Testis (tissue), 3 donors: ENCODE data around the gene GNGT1. TPM values are rescaled to one million over a fixed set of nuclear protein-coding genes. Genes with fewer than 3 reads are reported as not detected.

Source experiments
- DNase-seq: peaks from one replicate; pipeline ENCODE4 v3.0.0-alpha.2; 2019
- H3K27ac ChIP-seq, 2 donors: fragments of 200-600 bp; sonication (generic); one replicate each; pipeline ENCODE4 v1.5.1; 2019
- H3K27me3 ChIP-seq: fragments of 200-600 bp; sonication (generic); one replicate; pipeline ENCODE4 v1.5.1; 2019
- H3K36me3 ChIP-seq: fragments of 200-600 bp; sonication (generic); one replicate; pipeline ENCODE4 v1.5.1; 2017; ENCODE audit warnings: low read depth; ENCODE audit errors: missing control alignments
- H3K4me1 ChIP-seq: fragments of 200-600 bp; sonication (generic); one replicate; pipeline ENCODE4 v1.5.1; 2019
- H3K4me3 ChIP-seq, 2 donors: fragments of 200-600 bp; sonication (generic); one replicate each; pipeline ENCODE4 v1.5.1; 2017 to 2019
- H3K9me3 ChIP-seq: fragments of 200-600 bp; sonication (generic); one replicate; pipeline ENCODE4 v1.5.1; 2017
- POLR2A ChIP-seq: fragments of 450-650 bp; IDR thresholded peaks from one replicate; pipeline ENCODE4 v1.6.1; 2017; ENCODE audit warnings: antibody characterized with exemption, mild to moderate bottlenecking, moderate library complexity
- WGBS, 2 donors: methylation state at CpG; one replicate each; pipeline ENCODE4 v1.1.5; 2018; 5-methylcytosine and 5-hydroxymethylcytosine counted together
- intact Hi-C: fragments of 100-400 bp; cut with DNase I; formaldehyde crosslinking; loops from one replicate; pipeline ENCODE4 v1.15.1; 2023; ENCODE audit warnings: low total_unique reads
- polyA plus RNA-seq: library from polyadenylated mRNA; stranded (reverse); fragments of 350-450 nt; fragmentation: Illumina TruSeq; extraction: RNeasy Lipid Tissue Mini Kit (QIAGEN cat#74804); gene quantifications from one replicate; pipeline ENCODE4 v1.2.3, GENCODE V29; 2014; ENCODE audit warnings: low read depth, low replicate concordance; ENCODE audit not compliant: insufficient read depth
- small RNA-seq, 2 donors: library from RNA; depleted of rRNA; stranded (forward); fragments of <200 nt; gene quantifications; one replicate each; pipeline ENCODE3, GENCODE V24; 2016
- total RNA-seq, 2 donors: library from RNA; depleted of rRNA; stranded (reverse); fragments of >200 nt; gene quantifications; one replicate each; pipeline ENCODE4 v1.2.3, GENCODE V29; 2016
- TF ChIP-seq, protein P1 (sequence below), 3 experiments: fragments of 450-650 bp in 2 of 3; fragments of 200-600 bp in 1 of 3; sonication (generic) in 1 of 3; IDR thresholded peaks; one replicate each; pipeline ENCODE4 v1.5.1; 2016 to 2019; ENCODE audit warnings: antibody characterized with exemption in 3 of 3, mild to moderate bottlenecking in 2 of 3, moderate library complexity in 1 of 3

The GNGT1 gene
- total and polyA plus RNA-seq, 3 donors from 2014 or later, result not detected

DNA sequence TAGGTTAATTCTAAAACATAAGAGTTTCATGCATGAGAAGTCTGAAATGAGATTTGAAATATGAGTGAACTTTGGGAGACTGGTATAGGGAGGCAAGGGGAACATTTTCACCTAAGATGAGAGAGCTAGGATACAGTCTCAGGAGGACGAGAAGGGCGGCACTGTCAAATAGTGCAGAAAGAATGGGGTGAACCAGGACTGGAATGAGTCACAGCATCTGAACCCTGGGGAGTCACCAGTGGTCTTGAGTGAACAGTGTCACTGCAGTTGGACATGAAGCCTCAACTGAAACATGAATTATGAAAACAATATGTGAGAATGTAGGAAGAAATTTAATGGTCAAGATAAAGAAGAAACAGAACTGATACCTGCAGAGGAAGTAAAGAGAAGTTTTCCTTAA is 48.9 kb downstream of the GNGT1 start:
- no peak overlapping the region for H3K4me3 ChIP-seq
- TF ChIP-seq, protein P1, sequence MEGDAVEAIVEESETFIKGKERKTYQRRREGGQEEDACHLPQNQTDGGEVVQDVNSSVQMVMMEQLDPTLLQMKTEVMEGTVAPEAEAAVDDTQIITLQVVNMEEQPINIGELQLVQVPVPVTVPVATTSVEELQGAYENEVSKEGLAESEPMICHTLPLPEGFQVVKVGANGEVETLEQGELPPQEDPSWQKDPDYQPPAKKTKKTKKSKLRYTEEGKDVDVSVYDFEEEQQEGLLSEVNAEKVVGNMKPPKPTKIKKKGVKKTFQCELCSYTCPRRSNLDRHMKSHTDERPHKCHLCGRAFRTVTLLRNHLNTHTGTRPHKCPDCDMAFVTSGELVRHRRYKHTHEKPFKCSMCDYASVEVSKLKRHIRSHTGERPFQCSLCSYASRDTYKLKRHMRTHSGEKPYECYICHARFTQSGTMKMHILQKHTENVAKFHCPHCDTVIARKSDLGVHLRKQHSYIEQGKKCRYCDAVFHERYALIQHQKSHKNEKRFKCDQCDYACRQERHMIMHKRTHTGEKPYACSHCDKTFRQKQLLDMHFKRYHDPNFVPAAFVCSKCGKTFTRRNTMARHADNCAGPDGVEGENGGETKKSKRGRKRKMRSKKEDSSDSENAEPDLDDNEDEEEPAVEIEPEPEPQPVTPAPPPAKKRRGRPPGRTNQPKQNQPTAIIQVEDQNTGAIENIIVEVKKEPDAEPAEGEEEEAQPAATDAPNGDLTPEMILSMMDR (IDR thresholded peaks at IDR 0.05), result no peak
- no peak for TF ChIP-seq POLR2A
- 90 to 91% methylated on average over 2 of the region's 2 CpGs for WGBS, 2 donors
- no peak overlapping the region for H3K27ac ChIP-seq
- no peaks in the 10 kb centered on the region for H3K27me3 ChIP-seq
- H3K4me1 ChIP-seq, result no peaks in the 10 kb centered on the region
- no peak for DNase-seq
- intact Hi-C loops, result no loop called here
- H3K9me3 ChIP-seq, result no peaks in the 10 kb centered on the region
- H3K36me3 ChIP-seq, result no peaks in the 10 kb centered on the region

DNA sequence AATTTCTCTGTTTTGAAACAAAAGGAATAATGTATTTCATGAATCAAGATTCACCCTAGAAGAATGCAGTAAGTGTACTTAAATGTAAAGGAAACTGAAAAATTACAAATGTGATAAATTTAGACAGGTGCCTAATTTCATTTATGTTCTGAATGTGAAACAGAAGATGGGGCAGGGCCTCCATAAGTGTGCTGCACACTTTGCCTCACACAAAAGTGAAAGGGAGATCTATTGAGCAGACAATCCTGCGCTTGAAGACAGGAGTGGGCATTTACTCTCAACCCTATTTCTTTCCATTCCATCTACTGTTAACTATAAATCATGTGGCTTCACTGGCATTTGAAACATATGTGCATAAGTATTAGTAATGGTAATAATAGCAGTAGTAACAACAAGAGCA is 51.4 kb downstream of the GNGT1 start:
- Histone ChIP-seq H3K4me3 (no peak overlapping the region), H3K36me3 (no peaks in the 10 kb centered on the region), H3K27me3 (no peaks in the 10 kb centered on the region), H3K27ac (no peak overlapping the region), H3K4me1 (no peaks in the 10 kb centered on the region), H3K9me3 (no peaks in the 10 kb centered on the region)
- WGBS, 2 donors, result 94 to 96% methylated on average over 1 of the region's 1 CpG
- no peak for DNase-seq
- TF ChIP-seq, protein P1 (IDR thresholded peaks at IDR 0.05), result no peak
- no peak for TF ChIP-seq POLR2A
- intact Hi-C loops, result no loop called here

DNA sequence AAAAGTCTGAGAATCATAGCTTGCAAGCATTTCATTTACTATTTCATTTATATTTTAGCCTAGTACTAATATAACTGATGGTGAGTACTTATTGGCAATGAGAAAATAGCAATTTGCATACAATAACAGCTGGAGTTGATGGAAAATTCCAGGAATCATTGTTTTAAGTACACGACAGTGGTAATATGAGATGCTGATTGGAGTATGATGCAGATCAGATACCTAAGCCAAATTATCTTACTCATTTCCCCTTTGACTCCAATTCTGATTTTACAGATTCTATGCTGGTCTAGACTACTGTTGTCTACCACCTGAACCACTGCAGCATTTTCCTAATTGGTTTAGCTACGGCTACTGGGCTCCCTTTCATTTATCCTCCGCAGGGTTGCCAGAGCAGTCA is 51.8 kb downstream of the GNGT1 start:
- intact Hi-C loops, result no loop called here
- no peak for DNase-seq
- no peaks in the 10 kb centered on the region for H3K4me1 ChIP-seq
- H3K4me3 ChIP-seq, result no peak overlapping the region
- no peaks in the 10 kb centered on the region for H3K9me3 ChIP-seq
- 80 to 83% methylated on average over 3 of the region's 3 CpGs for WGBS, 2 donors
- no peak overlapping the region for H3K27ac ChIP-seq
- TF ChIP-seq POLR2A, result no peak
- TF ChIP-seq, protein P1 (IDR thresholded peaks at IDR 0.05), result no peak
- no peaks in the 10 kb centered on the region for H3K27me3 ChIP-seq
- no peaks in the 10 kb centered on the region for H3K36me3 ChIP-seq

DNA sequence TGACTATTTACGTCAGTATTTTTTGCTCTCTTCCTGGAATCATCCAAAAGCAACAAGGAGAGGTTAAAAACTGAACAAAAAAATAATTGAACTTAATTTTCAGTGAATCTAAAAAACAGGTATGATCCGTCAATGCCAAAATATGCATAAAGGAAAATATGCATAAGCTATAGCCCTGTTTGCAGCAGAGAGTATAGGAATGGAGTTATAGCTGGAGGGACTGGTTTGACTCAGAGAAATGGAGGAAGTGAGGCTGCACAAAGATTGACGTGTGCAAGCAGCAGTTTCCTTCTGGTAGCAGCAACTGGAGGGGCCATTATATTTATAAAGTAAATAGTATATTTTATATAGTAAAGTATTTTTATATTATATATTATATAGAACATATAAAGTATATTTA is 52.3 kb downstream of the GNGT1 start:
- Histone ChIP-seq H3K27ac (no peak overlapping the region), H3K9me3 (no peaks in the 10 kb centered on the region), H3K4me1 (no peaks in the 10 kb centered on the region), H3K4me3 (no peak overlapping the region), H3K36me3 (no peaks in the 10 kb centered on the region), H3K27me3 (no peaks in the 10 kb centered on the region)
- no peak for TF ChIP-seq POLR2A
- TF ChIP-seq, protein P1 (IDR thresholded peaks at IDR 0.05), result no peak
- intact Hi-C loops, result no loop called here
- no peak for DNase-seq
- 87 to 90% methylated on average over 3 of the region's 3 CpGs for WGBS, 2 donors

Small RNAs within 50 kb of the gene (small RNA-seq; reads per million reads assigned to genes)
- gene AC002076.2, result 0 reads per million in 2 donors

Other genes starting within 250 kb of the GNGT1 start
- gene TFPI2, start 15.8 kb upstream of the GNGT1 start, total RNA-seq, result 1 to 10 TPM; 1.3 to 1.8 TPM
- 4.6 TPM for gene TFPI2, start 15.8 kb upstream of the GNGT1 start, polyA plus RNA-seq
- 1 to 10 TPM; 3.9 to 4.0 TPM for gene GNG11, start 15.2 kb downstream of the GNGT1 start, total RNA-seq
- 11.7 TPM for gene GNG11, start 15.2 kb downstream of the GNGT1 start, polyA plus RNA-seq
- gene BET1, start 97.8 kb downstream of the GNGT1 start, total RNA-seq, result 10 to 100 TPM; 19.4 to 28.3 TPM
- 23.6 TPM for gene BET1, start 97.8 kb downstream of the GNGT1 start, polyA plus RNA-seq